GM12864 (cell line): Measurements from ENCODE around the gene STRAP.
"Not testable (repeated sequence)": the region's sequence is repeated elsewhere in the genome, so short reads cannot be mapped to it uniquely, and the experiment has no call there.

Experiments used
- DNase-seq: peaks from one replicate; pipeline ENCODE4 v3.0.0-alpha.2; 2011; ENCODE audit warnings: low read depth
- H3K4me3 ChIP-seq: 2 replicates; pipeline ENCODE4 v1.5.1; 2011; ENCODE audit warnings: mild to moderate bottlenecking, low read depth, low read length, control low read depth
- CTCF ChIP-seq: IDR thresholded peaks from 2 replicates; pipeline ENCODE4 v1.5.1; 2011; ENCODE audit warnings: low read depth, mild to moderate bottlenecking, moderate library complexity, low read length, control low read depth, inconsistent platforms; ENCODE audit errors: missing control alignments

The STRAP gene

GRCh38 chr12:15932971-15933370, 50.8 kb downstream of the STRAP start:
- DNase-seq, result no peak
- H3K4me3 ChIP-seq, result no peak overlapping the region
- TF ChIP-seq CTCF, result no peak

GRCh38 chr12:15933751-15934150, 51.6 kb downstream of the STRAP start:
- no peak overlapping the region for H3K4me3 ChIP-seq
- no peak for DNase-seq
- TF ChIP-seq CTCF, result no peak

- no peak for TF ChIP-seq CTCF
- no peak for DNase-seq
- H3K4me3 ChIP-seq, result no peak overlapping the region
Measured at GRCh38 chr12:15936751-15937150, 54.6 kb downstream of the STRAP start.

GRCh38 chr12:15937902-15938301, 55.7 kb downstream of the STRAP start:
- H3K4me3 ChIP-seq, result no peak overlapping the region
- TF ChIP-seq CTCF, result no peak
- no peak for DNase-seq

- no peak for DNase-seq
- no peak for TF ChIP-seq CTCF
- H3K4me3 ChIP-seq, result no peak overlapping the region
Measured at GRCh38 chr12:15939111-15939510, 56.9 kb downstream of the STRAP start.

- no peak for TF ChIP-seq CTCF
- no peak for DNase-seq
Measured at GRCh38 chr12:15942475-15942874, 60.3 kb downstream of the STRAP start.

GRCh38 chr12:15943519-15943918, 61.3 kb downstream of the STRAP start:
- H3K4me3 ChIP-seq, DNase-seq: not testable (repeated sequence)

More at GRCh38 chr12:15942475-15942874, 60.3 kb downstream of the STRAP start:
- no peak overlapping the region for H3K4me3 ChIP-seq

- DNase-seq, H3K4me3 ChIP-seq: not testable (repeated sequence)
Measured at GRCh38 chr12:15948461-15948860, 66.3 kb downstream of the STRAP start.
